Measurements from ENCODE around the gene SINHCAF. TPM values are rescaled to one million over a fixed set of nuclear protein-coding genes. Genes with fewer than 3 reads are reported as not detected.

SINHCAF gene
- polyA plus RNA-seq, 1 donor from 2014 or later: 80.5 TPM

DNA sequence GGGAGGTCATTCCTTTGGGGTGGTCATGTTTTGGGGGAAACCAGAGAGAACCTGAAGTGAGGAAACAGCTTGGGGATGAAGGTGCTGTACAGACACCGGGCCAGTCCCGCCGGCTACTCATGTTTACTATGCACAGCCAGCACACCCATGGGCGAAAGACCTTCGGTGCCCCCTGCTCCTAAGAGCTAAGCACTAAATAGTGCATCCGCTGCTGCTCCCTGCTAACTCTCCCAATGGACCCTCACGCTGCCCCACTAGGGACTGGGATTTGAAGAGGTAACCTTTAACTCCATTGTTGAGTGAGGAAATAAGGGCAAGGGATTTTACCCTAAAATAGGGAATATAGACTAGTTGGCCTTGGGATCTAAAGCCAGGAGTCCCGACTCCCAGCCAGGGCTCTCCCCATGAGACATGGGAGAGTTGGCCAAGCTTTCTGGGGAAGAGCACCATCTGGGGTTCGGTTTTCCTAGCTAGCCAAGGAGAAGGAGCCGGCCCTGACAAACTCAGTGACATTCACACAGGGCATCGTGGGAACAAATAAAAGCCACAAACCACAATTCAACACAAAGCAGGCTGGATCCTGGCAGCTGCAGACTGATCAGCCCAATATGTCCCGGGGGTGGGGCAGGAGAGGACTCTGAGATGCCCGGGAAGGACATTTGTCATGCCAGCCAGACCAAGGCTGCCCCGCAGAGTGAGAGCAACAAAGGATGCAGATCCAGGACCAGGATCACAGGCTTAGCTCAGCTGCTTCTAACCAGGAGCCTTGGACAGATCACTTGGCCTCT lies 91.7 kb downstream of the SINHCAF start:
- TF ChIP-seq REST (IDR thresholded peaks at IDR 0.05; ENCODE audit: borderline replicate concordance) (no peak), SMC3 (conservative IDR thresholded peaks at IDR 0.05; ENCODE audit: poor library complexity) (no peak), RAD21 (conservative IDR thresholded peaks at IDR 0.05) (no peak)
- Histone ChIP-seq H3K27ac (ENCODE audit: low read length) (no peak overlapping the region), H2AFZ (ENCODE audit: low read depth, low read length) (no peak overlapping the region)

GRCh38 chr12:31233061-31233730 lies 92.8 kb downstream of the SINHCAF start:
- TF ChIP-seq POLR2AphosphoS5 (IDR thresholded peaks at IDR 0.05): no peak
- no peak for TF ChIP-seq MXI1 (conservative IDR thresholded peaks at IDR 0.05; ENCODE audit: poor library complexity, severe bottlenecking)
- TF ChIP-seq, protein P1, sequence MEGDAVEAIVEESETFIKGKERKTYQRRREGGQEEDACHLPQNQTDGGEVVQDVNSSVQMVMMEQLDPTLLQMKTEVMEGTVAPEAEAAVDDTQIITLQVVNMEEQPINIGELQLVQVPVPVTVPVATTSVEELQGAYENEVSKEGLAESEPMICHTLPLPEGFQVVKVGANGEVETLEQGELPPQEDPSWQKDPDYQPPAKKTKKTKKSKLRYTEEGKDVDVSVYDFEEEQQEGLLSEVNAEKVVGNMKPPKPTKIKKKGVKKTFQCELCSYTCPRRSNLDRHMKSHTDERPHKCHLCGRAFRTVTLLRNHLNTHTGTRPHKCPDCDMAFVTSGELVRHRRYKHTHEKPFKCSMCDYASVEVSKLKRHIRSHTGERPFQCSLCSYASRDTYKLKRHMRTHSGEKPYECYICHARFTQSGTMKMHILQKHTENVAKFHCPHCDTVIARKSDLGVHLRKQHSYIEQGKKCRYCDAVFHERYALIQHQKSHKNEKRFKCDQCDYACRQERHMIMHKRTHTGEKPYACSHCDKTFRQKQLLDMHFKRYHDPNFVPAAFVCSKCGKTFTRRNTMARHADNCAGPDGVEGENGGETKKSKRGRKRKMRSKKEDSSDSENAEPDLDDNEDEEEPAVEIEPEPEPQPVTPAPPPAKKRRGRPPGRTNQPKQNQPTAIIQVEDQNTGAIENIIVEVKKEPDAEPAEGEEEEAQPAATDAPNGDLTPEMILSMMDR (IDR thresholded peaks at IDR 0.05; ENCODE audit: poor library complexity, severe bottlenecking): no peak
- TF ChIP-seq EZH2 (IDR thresholded peaks at IDR 0.05; ENCODE audit: borderline replicate concordance, insufficient read depth, low read length, poor library complexity, severe bottlenecking): no peak
- no peak for TF ChIP-seq TAF1 (IDR thresholded peaks at IDR 0.05; ENCODE audit: low read depth)
- Histone ChIP-seq H3K9ac (ENCODE audit: low read length) (no peak overlapping the region), H4K20me1 (ENCODE audit: insufficient read depth) (no peaks in the 10 kb centered on the region), H3K36me3 (ENCODE audit: insufficient read depth, low read length) (no peaks in the 10 kb centered on the region), H3K9me3 (ENCODE audit: low read length) (no peaks in the 10 kb centered on the region), H3F3A (ENCODE audit: insufficient read depth, low read length, poor library complexity, severe bottlenecking) (no peaks in the 10 kb centered on the region), H3K9me2 (ENCODE audit: insufficient read depth, low read length) (no peaks in the 10 kb centered on the region), H2AFZ (ENCODE audit: low read depth, low read length) (no peak overlapping the region), H3K27ac (ENCODE audit: low read length) (no peak overlapping the region), H3K79me2 (replicated peaks; ENCODE audit: insufficient read depth, low read length) (no peaks in the 10 kb centered on the region), H3K4me2 (ENCODE audit: low read length) (no peak overlapping the region), H3K4me3 (ENCODE audit: low read length) (no peak overlapping the region), H3K27me3 (ENCODE audit: insufficient read depth, low read depth, low read length) (no peaks in the 10 kb centered on the region)

More for the DNA sequence above, 91.7 kb downstream of the SINHCAF start:
- no peaks in the 10 kb centered on the region for H3K79me2 ChIP-seq (replicated peaks; ENCODE audit: insufficient read depth, low read length)
- no peaks in the 10 kb centered on the region for H3F3A ChIP-seq (ENCODE audit: insufficient read depth, low read length, poor library complexity, severe bottlenecking)
- H3K36me3 ChIP-seq (ENCODE audit: insufficient read depth, low read length): no peaks in the 10 kb centered on the region
- no peak overlapping the region for H3K4me2 ChIP-seq (ENCODE audit: low read length)
- H3K27me3 ChIP-seq (ENCODE audit: insufficient read depth, low read depth, low read length): no peaks in the 10 kb centered on the region
- H3K9me3 ChIP-seq (ENCODE audit: low read length): no peaks in the 10 kb centered on the region
- no peak overlapping the region for H3K9ac ChIP-seq (ENCODE audit: low read length)
- no peaks in the 10 kb centered on the region for H4K20me1 ChIP-seq (ENCODE audit: insufficient read depth)
- H3K4me3 ChIP-seq (ENCODE audit: low read length): no peak overlapping the region
- no peaks in the 10 kb centered on the region for H3K9me2 ChIP-seq (ENCODE audit: insufficient read depth, low read length)

Measured in neural cell (in vitro differentiated cells).